Stimulated activated CD8-positive, alpha-beta memory T cell treated with anti-CD3 and anti-CD28 coated beads, Interleukin-15, amount 100 ng/mL, for 24 hours (primary cell): ENCODE measurements around the gene DCP2.

Experiments
- DNase-seq: peaks from one replicate; pipeline ENCODE4 v3.0.0-alpha.2; 2020; ENCODE audit warnings: low read depth

The DCP2 gene

DNA sequence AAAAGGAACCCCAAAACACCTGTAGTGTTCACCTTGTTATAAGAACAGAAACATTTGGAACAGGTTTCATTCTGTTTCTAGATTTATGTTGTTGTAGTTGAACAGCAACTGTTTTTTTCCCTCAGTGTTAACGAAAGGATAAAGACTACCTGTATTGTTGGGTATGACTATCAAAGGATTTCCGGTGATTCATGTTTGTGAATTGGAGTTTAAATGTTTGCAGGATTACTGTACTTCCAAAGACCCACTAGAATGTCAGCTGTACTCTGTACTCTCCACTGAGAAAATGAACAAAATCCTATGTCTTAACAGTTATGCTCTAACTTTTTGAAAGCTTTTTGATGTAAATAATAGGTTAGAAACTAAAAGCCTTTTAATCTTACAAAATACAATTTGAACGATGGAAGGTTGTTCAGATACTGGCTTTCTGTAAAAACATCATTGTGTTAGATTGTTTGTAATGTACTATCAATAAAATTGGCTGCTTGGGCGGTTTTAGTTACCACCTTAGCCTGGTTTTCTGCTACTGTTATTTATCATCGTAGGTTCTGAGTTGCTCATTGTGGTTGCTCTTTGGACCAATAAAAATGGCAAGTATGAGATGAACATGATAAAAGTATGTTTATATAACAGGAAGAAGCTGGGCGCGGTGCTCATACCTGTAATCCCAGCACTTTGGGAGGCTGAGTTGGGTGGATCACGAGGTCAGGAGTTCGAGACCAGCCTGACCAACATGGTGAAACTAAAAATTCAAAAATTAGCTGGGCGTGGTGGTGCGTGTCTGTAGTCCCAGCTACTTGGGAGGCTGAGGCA, 44.1 kb downstream of the DCP2 start:
- no peak for DNase-seq

GRCh38 chr5:113022661-113023060, 46.1 kb downstream of the DCP2 start:
- no peak for DNase-seq

- DNase-seq: no peak
Measured at GRCh38 chr5:113024076-113024697, 47.6 kb downstream of the DCP2 start.

DNA sequence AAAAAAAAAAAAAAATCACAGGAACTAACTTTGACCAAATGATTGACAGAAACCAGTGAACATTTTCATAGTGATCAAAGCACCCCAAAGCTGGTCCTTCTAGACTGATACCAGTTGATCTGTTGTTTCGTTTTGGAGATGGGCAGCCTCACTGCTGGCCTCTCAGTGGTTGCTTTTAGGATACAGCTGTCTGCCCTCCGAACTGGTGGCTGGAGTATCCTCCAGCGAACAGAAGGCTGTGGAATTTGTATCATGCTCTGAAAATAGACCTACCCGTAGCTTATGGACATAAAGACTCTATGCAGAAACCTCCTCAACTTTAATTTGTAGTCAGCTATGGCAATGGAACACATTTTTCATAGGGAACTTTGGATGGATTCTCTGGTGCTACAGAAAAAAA, 49.0 kb downstream of the DCP2 start:
- no peak for DNase-seq

DNA sequence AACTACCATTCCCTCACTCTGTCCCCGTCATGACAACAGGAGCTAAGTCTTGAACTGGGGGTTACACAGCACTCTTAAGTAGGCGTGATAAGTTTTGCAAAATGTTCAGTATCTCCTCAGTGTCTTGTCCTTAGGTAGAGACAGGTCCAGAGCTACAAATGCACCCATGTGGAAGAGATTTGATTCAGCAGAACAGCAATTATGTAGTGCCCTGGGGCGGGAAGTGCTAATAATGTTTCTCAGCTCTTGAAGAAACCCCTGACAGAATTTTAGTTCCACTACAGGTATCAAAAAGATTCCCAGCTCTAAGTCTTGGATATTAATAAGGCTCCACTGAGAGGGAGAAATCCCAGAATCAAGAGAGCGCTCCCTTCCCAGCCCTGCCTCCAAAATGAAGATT, 49.6 kb downstream of the DCP2 start:
- no peak for DNase-seq

- DNase-seq: no peak
Measured at GRCh38 chr5:113027015-113027414, 50.4 kb downstream of the DCP2 start.

GRCh38 chr5:113027431-113027830, 50.8 kb downstream of the DCP2 start:
- DNase-seq: no peak

- DNase-seq: no peak
Measured at GRCh38 chr5:113029614-113030013, 53.0 kb downstream of the DCP2 start.

DNA sequence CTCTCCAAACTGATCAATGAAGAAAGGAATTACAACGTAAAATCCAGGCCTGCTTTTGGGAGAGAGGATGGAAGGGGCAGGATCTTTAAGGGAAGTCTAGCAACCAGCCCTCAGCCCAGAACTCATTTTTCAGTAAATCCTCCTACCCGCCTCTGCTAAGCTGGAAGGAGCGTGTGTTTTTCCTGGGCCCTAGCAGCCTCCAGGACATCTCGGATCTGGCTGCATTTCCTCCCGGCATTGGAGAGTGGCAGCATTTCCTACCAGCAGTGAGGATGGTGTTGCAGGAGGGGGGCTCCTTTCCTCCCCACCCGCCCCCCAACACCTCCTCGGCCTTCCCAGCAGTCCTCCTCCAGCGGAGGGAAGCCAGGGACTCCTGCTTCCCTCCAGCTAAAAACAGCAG, 54.5 kb downstream of the DCP2 start:
- DNase-seq: no peak

GRCh38 chr5:113031557-113031956, 55.0 kb downstream of the DCP2 start:
- no peak for DNase-seq

- DNase-seq: no peak
Measured at GRCh38 chr5:113034182-113034773, 57.7 kb downstream of the DCP2 start.

DNA sequence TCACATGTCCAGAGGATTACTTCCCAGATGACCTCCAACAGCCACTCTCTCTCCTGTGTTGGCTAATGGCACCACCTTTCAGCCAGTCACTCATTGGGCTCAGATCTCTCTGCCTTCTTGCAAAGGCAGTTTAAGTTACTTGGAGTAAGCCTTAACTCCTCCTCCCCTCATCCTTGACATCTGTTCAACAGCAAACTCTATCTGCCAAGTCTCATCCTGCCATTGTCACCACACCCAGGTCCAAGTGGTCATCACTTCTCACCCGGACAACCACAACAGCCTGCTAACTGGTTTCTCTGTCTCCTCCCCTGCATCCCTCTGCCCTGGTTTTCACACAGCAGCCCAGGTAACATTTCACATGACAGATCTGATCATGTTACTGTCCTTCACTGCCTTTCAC, 58.5 kb downstream of the DCP2 start:
- no peak for DNase-seq

DNA sequence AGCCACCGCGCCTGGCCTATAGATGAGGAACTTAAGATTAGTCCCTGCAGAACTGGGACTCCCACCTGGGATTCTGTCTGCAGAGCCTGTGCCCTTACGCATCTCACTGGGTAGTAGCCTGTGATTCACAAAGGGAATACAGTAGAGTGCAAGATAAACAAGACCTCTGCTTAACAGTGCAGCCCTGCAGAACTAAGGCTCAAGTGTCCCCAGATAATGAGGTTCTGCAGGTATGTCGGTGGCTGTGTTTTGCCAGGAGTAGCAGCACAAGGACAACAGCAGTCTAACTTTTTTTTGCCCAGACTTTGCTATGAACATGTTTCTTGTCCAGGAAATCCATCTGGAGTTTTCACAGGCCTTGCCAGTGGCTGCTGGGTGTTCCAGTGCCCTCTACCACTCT, 59.7 kb downstream of the DCP2 start:
- DNase-seq: no peak

DNA sequence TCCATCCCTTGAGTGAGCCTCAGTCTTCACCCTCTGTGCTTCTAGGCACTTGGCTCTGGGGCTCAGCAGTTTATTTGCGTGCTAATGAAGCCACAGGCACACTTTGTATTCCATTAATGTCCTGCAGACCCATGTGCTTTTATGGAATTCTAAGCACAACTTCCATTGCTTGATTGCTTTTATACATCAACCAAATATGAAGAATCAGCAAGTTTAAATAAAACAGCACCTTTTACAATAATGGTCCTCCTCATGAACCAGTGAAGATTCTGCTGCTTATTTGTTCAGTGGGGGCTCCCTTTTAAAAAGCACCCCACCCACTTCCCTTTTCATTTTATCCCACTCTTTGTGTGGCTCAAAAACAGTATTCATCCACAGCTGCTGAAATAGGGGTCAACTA, 60.2 kb downstream of the DCP2 start:
- no peak for DNase-seq

- DNase-seq: no peak
Measured at GRCh38 chr5:113038136-113038535, 61.5 kb downstream of the DCP2 start.

GRCh38 chr5:113038714-113039113, 62.1 kb downstream of the DCP2 start:
- DNase-seq: no peak

- DNase-seq: no peak
Measured at GRCh38 chr5:113039229-113039933, 62.8 kb downstream of the DCP2 start.

- DNase-seq: no peak
Measured at GRCh38 chr5:113039934-113040285, 63.3 kb downstream of the DCP2 start.

GRCh38 chr5:113040672-113041260, 64.2 kb downstream of the DCP2 start:
- no peak for DNase-seq

GRCh38 chr5:113042491-113043243, 66.1 kb downstream of the DCP2 start:
- DNase-seq: no peak

DNA sequence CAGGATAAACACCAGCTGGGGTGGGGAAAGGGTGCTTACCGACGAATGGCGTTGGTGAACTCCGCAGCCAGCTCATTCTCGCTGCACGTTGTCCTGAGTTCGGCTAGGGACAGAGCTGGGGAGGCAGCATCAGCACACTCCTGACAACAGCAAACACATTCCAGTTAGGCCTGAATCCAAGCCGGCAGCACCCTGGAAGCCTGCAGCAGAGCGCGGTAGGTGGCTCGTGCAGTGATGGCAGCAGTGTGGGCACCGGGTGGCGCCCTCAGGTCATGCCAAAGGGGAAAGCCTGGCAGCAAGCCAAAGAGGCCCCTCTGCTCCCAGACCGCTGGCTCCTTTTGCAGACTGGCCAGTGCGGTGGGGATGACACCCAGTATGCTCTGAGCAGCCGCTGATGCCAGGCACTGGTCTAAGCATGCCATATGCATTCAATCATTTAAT, 66.9 kb downstream of the DCP2 start:
- DNase-seq: no peak
